ENCODE measurements around the gene CARD19. TPM values are rescaled to one million over a fixed set of nuclear protein-coding genes. Genes with fewer than 3 reads are reported as not detected.

The CARD19 gene
- total and polyA plus RNA-seq, 9 of the 15 experiments (the other 6 are each of a cell fraction or from before 2014, with no cell fraction given): 0.90 to 34.9 (median 14.6) TPM

DNA sequence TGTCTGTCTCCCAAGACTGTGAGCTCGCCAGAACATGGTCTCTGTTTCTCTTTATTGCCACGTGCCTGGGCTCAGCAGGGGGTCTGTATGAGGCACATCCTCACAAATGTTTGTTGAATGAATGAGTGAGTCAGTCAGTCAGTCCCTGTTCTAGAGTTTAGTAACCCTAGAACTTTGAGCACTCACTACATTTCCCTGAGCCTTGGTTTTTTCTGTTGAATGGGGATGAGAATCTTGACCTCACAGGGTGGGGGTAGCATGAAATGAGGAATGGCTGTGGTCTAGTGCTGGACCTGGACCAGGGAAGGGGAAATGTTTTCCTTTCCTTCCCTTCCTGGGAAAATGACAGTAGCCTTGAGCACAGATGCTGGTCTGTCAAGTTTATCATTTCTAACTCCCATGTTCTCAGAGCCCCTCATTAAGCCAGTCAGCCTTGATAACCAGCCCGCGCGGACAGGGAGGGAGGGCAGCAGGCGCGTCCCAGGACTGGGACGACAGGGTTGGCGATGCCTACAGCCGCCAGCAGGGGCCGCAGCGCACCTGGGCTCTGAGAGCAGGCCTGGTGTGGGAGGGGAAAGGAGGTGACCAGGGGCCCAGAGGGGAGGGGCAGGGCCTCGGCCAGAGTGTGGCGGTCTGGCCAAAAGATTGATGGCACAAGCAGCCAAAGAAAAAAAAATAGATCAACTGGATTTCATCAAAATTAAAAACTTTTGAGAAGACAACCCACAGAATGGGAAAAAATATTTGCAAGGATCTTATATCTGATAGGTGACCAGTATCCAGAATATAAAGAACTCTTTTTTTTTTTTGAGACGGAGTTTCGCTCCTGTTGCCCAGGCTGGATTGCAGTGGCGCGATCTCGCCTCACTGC, 63.8 kb downstream of the CARD19 start (continued):
- TF ChIP-seq, protein P1, sequence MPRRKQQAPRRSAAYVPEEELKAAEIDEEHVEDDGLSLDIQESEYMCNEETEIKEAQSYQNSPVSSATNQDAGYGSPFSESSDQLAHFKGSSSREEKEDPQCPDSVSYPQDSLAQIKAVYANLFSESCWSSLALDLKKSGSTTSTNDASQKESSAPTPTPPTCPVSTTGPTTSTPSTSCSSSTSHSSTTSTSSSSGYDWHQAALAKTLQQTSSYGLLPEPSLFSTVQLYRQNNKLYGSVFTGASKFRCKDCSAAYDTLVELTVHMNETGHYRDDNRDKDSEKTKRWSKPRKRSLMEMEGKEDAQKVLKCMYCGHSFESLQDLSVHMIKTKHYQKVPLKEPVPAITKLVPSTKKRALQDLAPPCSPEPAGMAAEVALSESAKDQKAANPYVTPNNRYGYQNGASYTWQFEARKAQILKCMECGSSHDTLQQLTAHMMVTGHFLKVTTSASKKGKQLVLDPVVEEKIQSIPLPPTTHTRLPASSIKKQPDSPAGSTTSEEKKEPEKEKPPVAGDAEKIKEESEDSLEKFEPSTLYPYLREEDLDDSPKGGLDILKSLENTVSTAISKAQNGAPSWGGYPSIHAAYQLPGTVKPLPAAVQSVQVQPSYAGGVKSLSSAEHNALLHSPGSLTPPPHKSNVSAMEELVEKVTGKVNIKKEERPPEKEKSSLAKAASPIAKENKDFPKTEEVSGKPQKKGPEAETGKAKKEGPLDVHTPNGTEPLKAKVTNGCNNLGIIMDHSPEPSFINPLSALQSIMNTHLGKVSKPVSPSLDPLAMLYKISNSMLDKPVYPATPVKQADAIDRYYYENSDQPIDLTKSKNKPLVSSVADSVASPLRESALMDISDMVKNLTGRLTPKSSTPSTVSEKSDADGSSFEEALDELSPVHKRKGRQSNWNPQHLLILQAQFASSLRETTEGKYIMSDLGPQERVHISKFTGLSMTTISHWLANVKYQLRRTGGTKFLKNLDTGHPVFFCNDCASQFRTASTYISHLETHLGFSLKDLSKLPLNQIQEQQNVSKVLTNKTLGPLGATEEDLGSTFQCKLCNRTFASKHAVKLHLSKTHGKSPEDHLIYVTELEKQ (CRISPR knock-in tag; IDR thresholded peaks at IDR 0.05): no peak
- TF ChIP-seq RB1 (IDR thresholded peaks at IDR 0.05; ENCODE audit: low read depth) (peak; percentile 89), TEAD2 (tag; IDR thresholded peaks at IDR 0.05) (no peak), FOXA1 (IDR thresholded peaks at IDR 0.05; ENCODE audit: borderline replicate concordance) (no peak), HDAC3 (IDR thresholded peaks at IDR 0.05; ENCODE audit: borderline replicate concordance, partially characterized antibody) (no peak), LEF1 (IDR thresholded peaks at IDR 0.05) (no peak), CXXC5 (CRISPR knock-in tag; IDR thresholded peaks at IDR 0.05) (0 out of 2 replicates have a peak, but pooled peaks have one; percentile 28), MCM2 (IDR thresholded peaks at IDR 0.05; ENCODE audit: low read depth) (no peak), ARNT (IDR thresholded peaks at IDR 0.05) (no peak), SMAD1 (IDR thresholded peaks at IDR 0.05; ENCODE audit: low read depth, low read length, partially characterized antibody) (no peak), KAT7 (CRISPR knock-in tag; IDR thresholded peaks at IDR 0.05; ENCODE audit: borderline replicate concordance) (no peak), TAL1 (IDR thresholded peaks at IDR 0.05) (no peak), ZEB2 (IDR thresholded peaks at IDR 0.05) (no peak)
- TF ChIP-seq, protein P2, sequence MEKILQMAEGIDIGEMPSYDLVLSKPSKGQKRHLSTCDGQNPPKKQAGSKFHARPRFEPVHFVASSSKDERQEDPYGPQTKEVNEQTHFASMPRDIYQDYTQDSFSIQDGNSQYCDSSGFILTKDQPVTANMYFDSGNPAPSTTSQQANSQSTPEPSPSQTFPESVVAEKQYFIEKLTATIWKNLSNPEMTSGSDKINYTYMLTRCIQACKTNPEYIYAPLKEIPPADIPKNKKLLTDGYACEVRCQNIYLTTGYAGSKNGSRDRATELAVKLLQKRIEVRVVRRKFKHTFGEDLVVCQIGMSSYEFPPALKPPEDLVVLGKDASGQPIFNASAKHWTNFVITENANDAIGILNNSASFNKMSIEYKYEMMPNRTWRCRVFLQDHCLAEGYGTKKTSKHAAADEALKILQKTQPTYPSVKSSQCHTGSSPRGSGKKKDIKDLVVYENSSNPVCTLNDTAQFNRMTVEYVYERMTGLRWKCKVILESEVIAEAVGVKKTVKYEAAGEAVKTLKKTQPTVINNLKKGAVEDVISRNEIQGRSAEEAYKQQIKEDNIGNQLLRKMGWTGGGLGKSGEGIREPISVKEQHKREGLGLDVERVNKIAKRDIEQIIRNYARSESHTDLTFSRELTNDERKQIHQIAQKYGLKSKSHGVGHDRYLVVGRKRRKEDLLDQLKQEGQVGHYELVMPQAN (IDR thresholded peaks at IDR 0.05; ENCODE audit: borderline replicate concordance): no peak
- TF ChIP-seq, protein P3, sequence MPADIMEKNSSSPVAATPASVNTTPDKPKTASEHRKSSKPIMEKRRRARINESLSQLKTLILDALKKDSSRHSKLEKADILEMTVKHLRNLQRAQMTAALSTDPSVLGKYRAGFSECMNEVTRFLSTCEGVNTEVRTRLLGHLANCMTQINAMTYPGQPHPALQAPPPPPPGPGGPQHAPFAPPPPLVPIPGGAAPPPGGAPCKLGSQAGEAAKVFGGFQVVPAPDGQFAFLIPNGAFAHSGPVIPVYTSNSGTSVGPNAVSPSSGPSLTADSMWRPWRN (IDR thresholded peaks at IDR 0.05; ENCODE audit: low read depth): no peak
- TF ChIP-seq, protein P4, sequence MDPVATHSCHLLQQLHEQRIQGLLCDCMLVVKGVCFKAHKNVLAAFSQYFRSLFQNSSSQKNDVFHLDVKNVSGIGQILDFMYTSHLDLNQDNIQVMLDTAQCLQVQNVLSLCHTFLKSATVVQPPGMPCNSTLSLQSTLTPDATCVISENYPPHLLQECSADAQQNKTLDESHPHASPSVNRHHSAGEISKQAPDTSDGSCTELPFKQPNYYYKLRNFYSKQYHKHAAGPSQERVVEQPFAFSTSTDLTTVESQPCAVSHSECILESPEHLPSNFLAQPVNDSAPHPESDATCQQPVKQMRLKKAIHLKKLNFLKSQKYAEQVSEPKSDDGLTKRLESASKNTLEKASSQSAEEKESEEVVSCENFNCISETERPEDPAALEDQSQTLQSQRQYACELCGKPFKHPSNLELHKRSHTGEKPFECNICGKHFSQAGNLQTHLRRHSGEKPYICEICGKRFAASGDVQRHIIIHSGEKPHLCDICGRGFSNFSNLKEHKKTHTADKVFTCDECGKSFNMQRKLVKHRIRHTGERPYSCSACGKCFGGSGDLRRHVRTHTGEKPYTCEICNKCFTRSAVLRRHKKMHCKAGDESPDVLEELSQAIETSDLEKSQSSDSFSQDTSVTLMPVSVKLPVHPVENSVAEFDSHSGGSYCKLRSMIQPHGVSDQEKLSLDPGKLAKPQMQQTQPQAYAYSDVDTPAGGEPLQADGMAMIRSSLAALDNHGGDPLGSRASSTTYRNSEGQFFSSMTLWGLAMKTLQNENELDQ (CRISPR knock-in tag; IDR thresholded peaks at IDR 0.05; ENCODE audit: borderline replicate concordance): no peak
- TF ChIP-seq, protein P5, sequence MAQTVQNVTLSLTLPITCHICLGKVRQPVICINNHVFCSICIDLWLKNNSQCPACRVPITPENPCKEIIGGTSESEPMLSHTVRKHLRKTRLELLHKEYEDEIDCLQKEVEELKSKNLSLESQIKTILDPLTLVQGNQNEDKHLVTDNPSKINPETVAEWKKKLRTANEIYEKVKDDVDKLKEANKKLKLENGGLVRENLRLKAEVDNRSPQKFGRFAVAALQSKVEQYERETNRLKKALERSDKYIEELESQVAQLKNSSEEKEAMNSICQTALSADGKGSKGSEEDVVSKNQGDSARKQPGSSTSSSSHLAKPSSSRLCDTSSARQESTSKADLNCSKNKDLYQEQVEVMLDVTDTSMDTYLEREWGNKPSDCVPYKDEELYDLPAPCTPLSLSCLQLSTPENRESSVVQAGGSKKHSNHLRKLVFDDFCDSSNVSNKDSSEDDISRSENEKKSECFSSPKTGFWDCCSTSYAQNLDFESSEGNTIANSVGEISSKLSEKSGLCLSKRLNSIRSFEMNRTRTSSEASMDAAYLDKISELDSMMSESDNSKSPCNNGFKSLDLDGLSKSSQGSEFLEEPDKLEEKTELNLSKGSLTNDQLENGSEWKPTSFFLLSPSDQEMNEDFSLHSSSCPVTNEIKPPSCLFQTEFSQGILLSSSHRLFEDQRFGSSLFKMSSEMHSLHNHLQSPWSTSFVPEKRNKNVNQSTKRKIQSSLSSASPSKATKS (CRISPR knock-in tag; IDR thresholded peaks at IDR 0.05): no peak

Measured in K562 (cell line).